HFFc6 (cell line): ENCODE data around the gene SLC6A7. TPM values are rescaled to one million over a fixed set of nuclear protein-coding genes. Genes with fewer than 3 reads are reported as not detected.

Source experiments
- DNase-seq: peaks from one replicate; pipeline ENCODE4 v3.0.0-alpha.2; 2018
- H3K27ac Mint-ChIP-seq: 2 replicates; pipeline ENCODE4 v1.8.0; 2020; ENCODE audit warnings: mild to moderate bottlenecking, mixed read lengths
- H3K27me3 Mint-ChIP-seq: 2 replicates; pipeline ENCODE4 v1.8.0; 2021; ENCODE audit warnings: mild to moderate bottlenecking, moderate library complexity, mixed read lengths; ENCODE audit not compliant: insufficient read depth
- H3K36me3 Mint-ChIP-seq: 2 replicates; pipeline ENCODE4 v1.8.0; 2021; ENCODE audit warnings: low read depth, mixed read lengths
- H3K4me1 Mint-ChIP-seq: 2 replicates; pipeline ENCODE4 v1.8.0; 2020; ENCODE audit warnings: low read depth, mixed read lengths
- H3K4me3 Mint-ChIP-seq: 2 replicates; pipeline ENCODE4 v1.8.0; 2020; ENCODE audit warnings: mild to moderate bottlenecking, moderate library complexity, mixed read lengths
- H3K9me3 Mint-ChIP-seq: 2 replicates; pipeline ENCODE4 v1.8.0; 2020; ENCODE audit warnings: mild to moderate bottlenecking, mixed read lengths
- total RNA-seq, 6 experiments: library from RNA; stranded (reverse); fragmentation: NEBNext Ultra II Directional; extraction: Animal tissue kit (Norgen Biotek cat#: 25700); gene quantifications; 2 replicates in 1 of 6; 3 replicates in 5 of 6; pipeline ENCODE4 v1.2.3, GENCODE V29; 2021
- TF ChIP-seq, protein P1 (sequence below): fragments of 200-600 bp; sonication (generic); IDR thresholded peaks from 2 replicates; pipeline ENCODE4 v1.5.0; 2021; ENCODE audit warnings: antibody characterized with exemption, mild to moderate bottlenecking

The SLC6A7 gene
- total RNA-seq, 6 experiments from 2014 or later, result not detected

DNA sequence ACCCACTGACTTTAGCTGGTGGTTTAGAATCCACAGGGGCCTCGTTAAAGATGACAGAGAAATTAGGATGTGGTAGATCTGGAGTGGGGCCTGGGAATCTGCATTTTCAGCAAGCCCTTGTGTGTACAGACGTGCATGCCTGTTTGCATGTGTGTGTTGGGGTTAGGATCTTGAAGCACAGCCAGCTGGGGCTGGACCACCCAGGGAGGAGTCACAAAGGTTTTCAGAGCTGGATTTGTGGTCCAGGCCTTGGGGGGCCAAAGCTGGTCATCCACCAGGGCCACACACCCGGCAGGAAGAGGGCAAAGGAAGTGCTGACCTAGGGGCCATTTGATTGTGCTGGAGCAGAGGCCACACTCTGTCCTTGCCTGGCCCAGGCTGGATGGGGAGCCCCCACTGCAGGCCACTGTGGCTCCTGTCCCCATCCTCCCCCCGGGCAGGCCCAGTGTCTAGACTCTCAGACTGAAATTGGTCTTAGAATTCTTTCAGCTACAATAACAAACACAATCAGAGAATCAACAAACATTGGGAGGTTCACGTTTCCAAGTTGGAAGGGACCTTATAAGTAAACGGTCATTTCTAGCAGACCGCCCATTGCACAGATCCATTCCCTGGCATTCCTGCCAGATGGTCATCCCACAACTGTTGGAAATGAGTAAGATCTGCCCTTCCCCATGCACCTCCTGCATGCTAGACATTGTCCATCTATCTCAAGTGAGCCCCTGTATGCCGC is 13.0 kb upstream of the SLC6A7 start:
- Mint-ChIP-seq H3K4me1 (peaks cover 23% of the 10 kb centered on the region), H3K36me3 (no peaks in the 10 kb centered on the region), H3K4me3 (no peak overlapping the region), H3K27me3 (peaks cover 8% of the 10 kb centered on the region), H3K9me3 (no peaks in the 10 kb centered on the region), H3K27ac (no peak overlapping the region)
- DNase-seq, result no peak
- TF ChIP-seq, protein P1, sequence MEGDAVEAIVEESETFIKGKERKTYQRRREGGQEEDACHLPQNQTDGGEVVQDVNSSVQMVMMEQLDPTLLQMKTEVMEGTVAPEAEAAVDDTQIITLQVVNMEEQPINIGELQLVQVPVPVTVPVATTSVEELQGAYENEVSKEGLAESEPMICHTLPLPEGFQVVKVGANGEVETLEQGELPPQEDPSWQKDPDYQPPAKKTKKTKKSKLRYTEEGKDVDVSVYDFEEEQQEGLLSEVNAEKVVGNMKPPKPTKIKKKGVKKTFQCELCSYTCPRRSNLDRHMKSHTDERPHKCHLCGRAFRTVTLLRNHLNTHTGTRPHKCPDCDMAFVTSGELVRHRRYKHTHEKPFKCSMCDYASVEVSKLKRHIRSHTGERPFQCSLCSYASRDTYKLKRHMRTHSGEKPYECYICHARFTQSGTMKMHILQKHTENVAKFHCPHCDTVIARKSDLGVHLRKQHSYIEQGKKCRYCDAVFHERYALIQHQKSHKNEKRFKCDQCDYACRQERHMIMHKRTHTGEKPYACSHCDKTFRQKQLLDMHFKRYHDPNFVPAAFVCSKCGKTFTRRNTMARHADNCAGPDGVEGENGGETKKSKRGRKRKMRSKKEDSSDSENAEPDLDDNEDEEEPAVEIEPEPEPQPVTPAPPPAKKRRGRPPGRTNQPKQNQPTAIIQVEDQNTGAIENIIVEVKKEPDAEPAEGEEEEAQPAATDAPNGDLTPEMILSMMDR, result no peak

DNA sequence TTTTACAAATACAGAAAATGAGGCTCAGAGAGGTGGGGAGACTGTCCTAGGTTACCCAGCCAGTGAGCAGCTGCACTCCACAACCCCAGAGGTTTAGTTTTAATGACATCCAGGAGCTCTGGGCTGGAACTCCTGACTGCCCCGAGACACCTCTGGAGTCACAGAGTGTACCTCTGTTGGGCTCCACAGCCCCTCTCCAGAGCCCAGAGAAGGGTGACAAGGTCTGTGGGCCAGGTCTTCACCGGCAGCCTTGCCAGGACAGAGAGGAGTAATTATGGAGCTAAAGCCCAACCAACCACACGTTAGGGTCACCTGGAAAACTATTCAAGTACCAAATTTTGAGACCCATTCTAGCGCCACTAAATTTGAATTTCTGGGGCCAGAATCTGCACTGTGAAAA is 12.1 kb upstream of the SLC6A7 start:
- H3K27ac Mint-ChIP-seq, result no peak overlapping the region
- TF ChIP-seq, protein P1, result no peak
- H3K9me3 Mint-ChIP-seq, result no peaks in the 10 kb centered on the region
- no peaks in the 10 kb centered on the region for H3K36me3 Mint-ChIP-seq
- no peak overlapping the region for H3K4me3 Mint-ChIP-seq
- DNase-seq, result no peak
- peaks cover 28% of the 10 kb centered on the region for H3K4me1 Mint-ChIP-seq
- H3K27me3 Mint-ChIP-seq, result peaks cover 15% of the 10 kb centered on the region

GRCh38 chr5:150178262-150178661 is 11.6 kb upstream of the SLC6A7 start:
- Mint-ChIP-seq H3K27me3 (peaks cover 15% of the 10 kb centered on the region), H3K4me1 (peaks cover 28% of the 10 kb centered on the region), H3K9me3 (no peaks in the 10 kb centered on the region), H3K4me3 (no peak overlapping the region), H3K27ac (no peak overlapping the region), H3K36me3 (no peaks in the 10 kb centered on the region)
- DNase-seq, result no peak
- TF ChIP-seq, protein P1, result no peak

- Mint-ChIP-seq H3K9me3 (no peaks in the 10 kb centered on the region), H3K27ac (no peak overlapping the region), H3K27me3 (peaks cover 15% of the 10 kb centered on the region), H3K36me3 (no peaks in the 10 kb centered on the region), H3K4me3 (no peak overlapping the region), H3K4me1 (peaks cover 28% of the 10 kb centered on the region)
- TF ChIP-seq, protein P1, result no peak
- no peak for DNase-seq
These were observed 10.7 kb upstream of the SLC6A7 start for GRCh38 chr5:150179019-150179620.

- Mint-ChIP-seq H3K4me1 (peaks cover 23% of the 10 kb centered on the region), H3K27me3 (peaks cover 19% of the 10 kb centered on the region), H3K4me3 (no peak overlapping the region), H3K27ac (no peak overlapping the region), H3K36me3 (no peaks in the 10 kb centered on the region), H3K9me3 (no peaks in the 10 kb centered on the region)
- TF ChIP-seq, protein P1, result no peak
- DNase-seq, result no peak
These were observed 9.4 kb upstream of the SLC6A7 start for GRCh38 chr5:150180241-150181026.
